Neuron (in vitro differentiated cells): Measurements from ENCODE around the gene PUM2.
"Not testable (repeated sequence)": the region's sequence is repeated elsewhere in the genome, so short reads cannot be mapped to it uniquely, and the experiment has no call there.

Experiments used
- H2AFZ ChIP-seq: one replicate; pipeline ENCODE4 v1.6.1; 2013; ENCODE audit warnings: low read depth, mild to moderate bottlenecking, inconsistent platforms, low read length, moderate library complexity
- H3K27me3 ChIP-seq: one replicate; pipeline ENCODE4 v1.6.1; 2013; ENCODE audit warnings: low read length; ENCODE audit not compliant: insufficient read depth
- H3K36me3 ChIP-seq: one replicate; pipeline ENCODE4 v1.6.1; 2013; ENCODE audit warnings: low read length; ENCODE audit not compliant: insufficient read depth
- H3K4me1 ChIP-seq: one replicate; pipeline ENCODE4 v1.6.1; 2013; ENCODE audit warnings: low read length; ENCODE audit not compliant: insufficient read depth
- H3K4me3 ChIP-seq: 2 replicates; pipeline ENCODE4 v1.5.1; 2013; ENCODE audit warnings: mild to moderate bottlenecking, low read length, moderate library complexity
- H3K9me3 ChIP-seq: one replicate; pipeline ENCODE4 v1.6.1; 2013; ENCODE audit warnings: low read length

PUM2 gene

GRCh38 chr2:20288642-20289340, 61.9 kb downstream of the PUM2 start:
- peaks cover 3% of the 10 kb centered on the region for H3K4me1 ChIP-seq
- H3K9me3 ChIP-seq: no peaks in the 10 kb centered on the region
- no peaks in the 10 kb centered on the region for H3K27me3 ChIP-seq
- H3K36me3 ChIP-seq: peaks cover 73% of the 10 kb centered on the region
- no peak overlapping the region for H2AFZ ChIP-seq
- H3K4me3 ChIP-seq: no peak overlapping the region

- no peaks in the 10 kb centered on the region for H3K27me3 ChIP-seq
- no peaks in the 10 kb centered on the region for H3K4me1 ChIP-seq
- no peak overlapping the region for H2AFZ ChIP-seq
- H3K4me3 ChIP-seq: no peak overlapping the region
- no peaks in the 10 kb centered on the region for H3K9me3 ChIP-seq
- peaks cover 80% of the 10 kb centered on the region for H3K36me3 ChIP-seq
These were observed 67.6 kb downstream of the PUM2 start for GRCh38 chr2:20282916-20283592.

DNA sequence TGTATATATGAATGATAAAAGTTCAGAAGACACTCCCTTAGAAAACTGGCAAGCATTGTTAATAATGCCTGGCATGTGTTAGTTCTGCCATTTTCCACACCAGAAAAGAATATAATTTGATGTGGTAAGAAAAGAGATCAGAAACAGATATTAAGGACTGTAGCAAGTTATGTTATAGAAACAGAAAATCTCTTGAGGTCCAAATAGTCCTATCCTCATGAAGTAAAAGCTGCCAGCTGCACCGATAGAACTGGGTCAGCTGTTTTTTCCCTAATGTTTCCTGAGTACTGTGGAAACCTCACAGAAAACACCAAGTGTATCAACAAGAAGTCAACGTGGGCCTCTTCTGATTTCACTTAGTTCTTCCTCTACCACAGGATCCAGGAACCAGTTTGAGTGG, 68.8 kb downstream of the PUM2 start:
- Histone ChIP-seq H3K36me3 (peaks cover 77% of the 10 kb centered on the region), H3K9me3 (no peaks in the 10 kb centered on the region), H3K4me1 (no peaks in the 10 kb centered on the region), H3K27me3 (no peaks in the 10 kb centered on the region), H2AFZ (no peak overlapping the region), H3K4me3 (no peak overlapping the region)

- no peak overlapping the region for H2AFZ ChIP-seq
- H3K27me3 ChIP-seq: no peaks in the 10 kb centered on the region
- H3K4me3 ChIP-seq: no peak overlapping the region
- H3K9me3 ChIP-seq: no peaks in the 10 kb centered on the region
- no peaks in the 10 kb centered on the region for H3K4me1 ChIP-seq
- peaks cover 33% of the 10 kb centered on the region for H3K36me3 ChIP-seq
These were observed 77.6 kb downstream of the PUM2 start for GRCh38 chr2:20273042-20273441.

GRCh38 chr2:20268317-20268716, 82.3 kb downstream of the PUM2 start:
- H3K27me3 ChIP-seq, H2AFZ ChIP-seq, H3K9me3 ChIP-seq, H3K4me1 ChIP-seq, H3K4me3 ChIP-seq: not testable (repeated sequence)
- H3K36me3 ChIP-seq: peaks cover 34% of the 10 kb centered on the region

DNA sequence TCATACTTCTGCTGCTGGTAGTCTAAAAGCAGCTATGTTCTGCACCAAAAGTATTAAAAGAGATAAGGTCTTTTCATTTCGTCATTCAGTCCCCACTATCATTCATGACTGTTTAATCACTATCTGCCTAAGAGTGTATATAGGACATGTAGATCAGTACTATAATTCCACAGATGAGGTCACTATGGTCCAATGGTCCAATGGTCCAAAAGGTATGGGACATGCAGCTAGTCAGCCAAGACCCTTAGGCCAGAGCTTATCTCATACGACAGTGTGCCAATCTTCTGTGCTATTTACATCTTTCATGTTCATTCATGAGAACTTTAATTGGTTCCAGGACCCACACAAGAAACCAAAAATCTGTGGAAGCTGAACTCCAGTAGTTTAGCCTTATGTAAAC, 83.1 kb downstream of the PUM2 start:
- no peaks in the 10 kb centered on the region for H3K4me1 ChIP-seq
- no peak overlapping the region for H3K4me3 ChIP-seq
- no peaks in the 10 kb centered on the region for H3K9me3 ChIP-seq
- no peak overlapping the region for H2AFZ ChIP-seq
- H3K36me3 ChIP-seq: peaks cover 41% of the 10 kb centered on the region
- H3K27me3 ChIP-seq: no peaks in the 10 kb centered on the region

DNA sequence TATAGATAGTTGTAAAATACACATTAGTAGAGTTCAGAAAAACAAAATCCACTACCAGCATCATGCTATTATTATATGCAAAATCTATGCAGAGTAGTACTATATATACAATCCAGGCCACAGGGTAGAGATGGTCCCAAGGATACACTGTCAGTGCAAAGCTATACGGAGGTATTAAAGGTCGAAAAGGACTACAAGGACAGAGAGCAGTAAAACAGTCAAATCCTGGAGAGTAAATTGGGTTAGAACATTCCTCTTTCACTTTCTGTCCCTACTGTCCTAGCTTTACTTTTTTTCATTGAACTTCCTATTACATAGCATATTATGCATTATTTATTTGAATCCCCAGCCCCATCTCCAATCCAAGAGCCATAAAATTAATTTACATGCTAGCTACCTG, 86.0 kb downstream of the PUM2 start:
- H3K4me1 ChIP-seq: no peaks in the 10 kb centered on the region
- H3K36me3 ChIP-seq: peaks cover 57% of the 10 kb centered on the region
- H2AFZ ChIP-seq: no peak overlapping the region
- H3K9me3 ChIP-seq: no peaks in the 10 kb centered on the region
- no peaks in the 10 kb centered on the region for H3K27me3 ChIP-seq
- H3K4me3 ChIP-seq: no peak overlapping the region

DNA sequence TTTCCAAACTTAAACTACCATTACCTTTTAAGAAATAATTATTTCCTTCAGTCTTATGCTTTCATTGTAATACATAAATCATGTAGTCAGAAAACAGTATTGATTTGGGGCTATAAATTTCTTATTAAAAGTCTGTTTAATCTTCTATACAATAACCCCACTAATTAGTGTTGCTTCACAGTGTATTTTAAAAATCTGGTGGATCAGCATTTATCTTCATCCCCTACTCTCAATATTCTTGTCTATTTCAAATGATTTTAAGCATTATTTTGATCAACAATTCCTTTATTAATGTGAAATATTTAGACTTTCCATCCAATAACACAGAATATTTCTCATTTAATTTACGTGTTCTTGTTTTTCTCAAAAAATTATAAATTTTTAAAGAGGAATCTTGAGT, 93.2 kb downstream of the PUM2 start:
- peaks cover 80% of the 10 kb centered on the region for H3K36me3 ChIP-seq
- H3K9me3 ChIP-seq: no peaks in the 10 kb centered on the region
- no peaks in the 10 kb centered on the region for H3K27me3 ChIP-seq
- H3K4me3 ChIP-seq: no peak overlapping the region
- H2AFZ ChIP-seq: no peak overlapping the region
- no peaks in the 10 kb centered on the region for H3K4me1 ChIP-seq

DNA sequence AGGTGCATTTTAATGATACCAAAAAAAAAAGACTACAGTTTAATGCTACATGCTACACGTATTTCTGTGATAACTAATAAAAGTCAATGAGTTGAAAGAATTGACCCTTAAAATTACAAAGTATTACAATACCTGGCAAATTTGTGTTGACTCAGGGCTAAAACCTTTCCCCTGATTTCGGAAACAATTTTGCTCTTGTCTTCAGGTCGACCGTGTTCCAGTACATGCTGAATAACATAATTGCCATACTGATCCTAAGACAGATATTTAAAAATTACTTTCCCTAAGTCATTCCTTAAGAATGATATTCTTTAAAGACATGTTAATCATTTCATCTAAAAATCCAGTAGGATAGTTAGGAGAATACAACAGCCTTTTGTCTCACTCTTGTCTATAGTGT, 95.9 kb downstream of the PUM2 start:
- Histone ChIP-seq H3K27me3 (no peaks in the 10 kb centered on the region), H3K36me3 (peaks cover 79% of the 10 kb centered on the region), H3K4me3 (no peak overlapping the region), H3K9me3 (no peaks in the 10 kb centered on the region), H3K4me1 (no peaks in the 10 kb centered on the region), H2AFZ (no peak overlapping the region)

DNA sequence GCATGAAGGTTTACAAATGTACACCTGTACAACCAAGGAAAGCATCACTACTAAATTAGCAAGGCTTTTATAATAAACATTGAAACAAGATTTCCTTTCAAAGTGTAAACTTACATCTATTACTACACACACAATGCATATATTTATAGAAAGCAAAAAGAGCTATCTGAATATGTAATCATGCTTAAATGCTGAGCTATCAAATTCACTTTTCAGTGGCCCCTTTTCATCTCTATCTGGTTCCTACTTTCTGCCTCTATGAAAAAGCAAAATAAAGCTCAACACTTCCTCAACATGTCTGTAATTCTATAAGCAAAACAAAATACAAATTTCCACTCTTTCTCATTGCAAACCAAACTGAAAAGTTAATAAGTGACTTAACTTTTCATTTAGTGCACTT, 100.2 kb downstream of the PUM2 start:
- Histone ChIP-seq H3K4me3 (no peak overlapping the region), H3K36me3 (peaks cover 74% of the 10 kb centered on the region), H3K27me3 (no peaks in the 10 kb centered on the region), H3K9me3 (no peaks in the 10 kb centered on the region), H2AFZ (no peak overlapping the region), H3K4me1 (no peaks in the 10 kb centered on the region)

- Histone ChIP-seq H3K27me3 (no peaks in the 10 kb centered on the region), H3K36me3 (peaks cover 61% of the 10 kb centered on the region), H3K9me3 (no peaks in the 10 kb centered on the region), H3K4me1 (no peaks in the 10 kb centered on the region), H2AFZ (no peak overlapping the region), H3K4me3 (no peak overlapping the region)
These were observed 101.5 kb downstream of the PUM2 start for GRCh38 chr2:20249170-20249569.

DNA sequence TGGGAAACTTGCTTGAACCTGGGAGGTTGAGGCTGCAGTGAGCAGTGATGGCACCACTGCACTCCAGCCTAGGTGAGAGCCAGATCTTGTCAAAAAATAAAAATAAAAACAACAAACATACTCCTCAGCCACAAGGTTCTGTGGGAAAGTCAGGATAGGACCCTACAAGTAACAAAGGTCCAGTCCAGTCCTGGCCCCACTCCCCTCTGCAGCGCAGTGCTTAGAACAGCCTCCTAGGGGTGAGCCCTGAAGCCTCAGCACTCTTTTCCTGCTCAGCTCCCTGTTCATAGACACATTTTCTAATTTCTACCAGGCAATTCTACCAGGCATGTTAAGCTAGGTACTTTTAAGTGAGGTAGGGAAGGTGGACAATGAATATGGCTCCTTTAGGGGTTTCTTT, 103.6 kb downstream of the PUM2 start:
- H3K4me1 ChIP-seq: no peaks in the 10 kb centered on the region
- H3K4me3 ChIP-seq: no peak overlapping the region
- H3K27me3 ChIP-seq: no peaks in the 10 kb centered on the region
- no peak overlapping the region for H2AFZ ChIP-seq
- no peaks in the 10 kb centered on the region for H3K9me3 ChIP-seq
- H3K36me3 ChIP-seq: peaks cover 42% of the 10 kb centered on the region

GRCh38 chr2:20243637-20244036, 107.0 kb downstream of the PUM2 start:
- not testable (repeated sequence) for H3K4me1 ChIP-seq, H3K9me3 ChIP-seq

More at GRCh38 chr2:20243637-20244036, 107.0 kb downstream of the PUM2 start:
- not testable (repeated sequence) for H3K27me3 ChIP-seq, H3K4me3 ChIP-seq, H3K36me3 ChIP-seq, H2AFZ ChIP-seq
